Fibroblast of lung (primary cell): Measurements from ENCODE around the gene ZNF506. TPM values are rescaled to one million over a fixed set of nuclear protein-coding genes. Genes with fewer than 3 reads are reported as not detected.

Experiments
- DNase-seq, 2 donors: peaks; one replicate each; pipeline versions ENCODE4 v3.0.0 to v3.0.0-alpha.2; 2010; ENCODE audit warnings: low read depth in 2 of 2
- H2AFZ ChIP-seq: 2 replicates; pipeline ENCODE4 v1.5.1; 2012; ENCODE audit warnings: low read length, control low read depth, inconsistent platforms
- H3K27ac ChIP-seq: 2 replicates; pipeline ENCODE4 v1.5.1; 2011; ENCODE audit warnings: low read length, control low read depth; ENCODE audit not compliant: insufficient read depth
- H3K27me3 ChIP-seq: 2 replicates; pipeline ENCODE4 v1.5.1; 2011; ENCODE audit warnings: mild to moderate bottlenecking, low read length; ENCODE audit not compliant: control insufficient read depth, insufficient read depth
- H3K36me3 ChIP-seq: 2 replicates; pipeline ENCODE4 v1.5.1; 2011; ENCODE audit warnings: low read length; ENCODE audit not compliant: control insufficient read depth, insufficient read depth
- H3K4me1 ChIP-seq: 2 replicates; pipeline ENCODE4 v1.5.1; 2011; ENCODE audit warnings: low read length; ENCODE audit not compliant: control insufficient read depth, insufficient read depth; ENCODE audit errors: extremely low read depth
- H3K4me2 ChIP-seq: 2 replicates; pipeline ENCODE4 v1.5.1; 2011; ENCODE audit warnings: low read length, control low read depth; ENCODE audit not compliant: insufficient read depth; ENCODE audit errors: extremely low read depth
- H3K4me3 ChIP-seq, 4 experiments: fragments of 200-600 bp in 1 of 4; sonication (generic) in 1 of 4; replicated peaks in 1 of 4; 2 replicates each; pipeline ENCODE4 v1.5.1; 2011 to 2016; ENCODE audit warnings: low read length in 4 of 4, low read depth in 3 of 4, mild to moderate bottlenecking in 3 of 4, control low read depth in 2 of 4, inconsistent platforms in 1 of 4, mixed read lengths in 1 of 4; ENCODE audit not compliant: insufficient read depth in 1 of 4; ENCODE audit errors: control extremely low read depth in 1 of 4
- H3K79me2 ChIP-seq: 2 replicates; pipeline ENCODE4 v1.5.1; 2012; ENCODE audit warnings: mild to moderate bottlenecking, low read length, inconsistent platforms; ENCODE audit not compliant: control insufficient read depth, insufficient read depth
- H3K9ac ChIP-seq: 2 replicates; pipeline ENCODE4 v1.5.1; 2011; ENCODE audit warnings: mild to moderate bottlenecking, low read length, control low read depth; ENCODE audit not compliant: insufficient read depth
- H3K9me3 ChIP-seq: 2 replicates; pipeline ENCODE4 v1.5.1; 2012; ENCODE audit warnings: low read depth, low read length; ENCODE audit not compliant: control insufficient read depth, insufficient read depth
- H4K20me1 ChIP-seq: 2 replicates; pipeline ENCODE4 v1.5.1; 2011; ENCODE audit warnings: low read length; ENCODE audit not compliant: control insufficient read depth, insufficient read depth; ENCODE audit errors: extremely low read depth
- EZH2 ChIP-seq: IDR thresholded peaks from 2 replicates; pipeline ENCODE4 v1.5.1; 2012; ENCODE audit warnings: low read length, control low read depth, mild to moderate bottlenecking; ENCODE audit errors: missing control alignments
- polyA plus RNA-seq, 2 donors: library from polyadenylated mRNA; depleted of rRNA in 1 of 2; stranded (reverse) in 1 of 2; unstranded in 1 of 2; fragments of >200 nt; gene quantifications; 2 replicates each; pipeline ENCODE4 v1.2.1, GENCODE V29; 2011 to 2012; ENCODE audit warnings: missing spikeins in 1 of 2
- total RNA-seq: library from RNA; depleted of rRNA; stranded (reverse); fragments of >200 nt; gene quantifications from 2 replicates; pipeline ENCODE4 v1.2.1, GENCODE V29; 2014
- TF ChIP-seq, protein P1 (sequence below), 2 donors: IDR thresholded peaks in 1 of 2; conservative IDR thresholded peaks in 1 of 2; 1 replicate in 1 of 2; 2 replicates in 1 of 2; pipeline ENCODE4 v1.5.1; 2011 to 2012; ENCODE audit warnings: low read length in 2 of 2, control low read depth in 1 of 2, inconsistent platforms in 1 of 2, low read depth in 1 of 2, mild to moderate bottlenecking in 1 of 2

Gene ZNF506
- total and polyA plus RNA-seq, 2 donors (not counting 1 experiment from before 2014, with no cell fraction given), result 9.6 to 16.5 TPM

DNA sequence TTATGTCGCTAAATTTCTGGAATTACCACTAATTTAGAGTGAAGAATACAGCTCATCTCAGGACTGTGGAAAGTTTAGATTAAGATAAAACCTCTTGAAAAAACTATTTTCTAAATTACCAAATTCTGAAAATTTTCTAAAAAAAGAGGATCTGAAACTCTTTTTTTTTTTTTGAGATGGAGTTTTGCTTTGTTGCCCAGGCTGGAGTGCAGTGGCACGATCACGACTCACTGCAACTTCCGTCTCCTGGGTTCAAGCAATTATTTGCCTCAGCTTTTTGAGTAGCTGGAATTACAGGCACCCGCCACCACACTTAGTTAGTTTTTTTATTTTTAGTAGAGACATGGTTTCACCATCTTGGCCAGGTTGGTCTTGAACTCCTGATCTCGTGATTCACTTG lies 27.5 kb upstream of the ZNF506 start:
- Histone ChIP-seq H3K9me3 (no peaks in the 10 kb centered on the region), H3K9ac (no peak overlapping the region), H3K4me1 (no peaks in the 10 kb centered on the region), H3K4me2 (no peak overlapping the region), H2AFZ (no peak overlapping the region), H3K36me3 (no peaks in the 10 kb centered on the region), H3K79me2 (no peaks in the 10 kb centered on the region), H3K27me3 (no peaks in the 10 kb centered on the region), H3K27ac (no peak overlapping the region), H3K4me3 (no peak overlapping the region), H4K20me1 (no peaks in the 10 kb centered on the region)
- DNase-seq, result no peak
- no peak for TF ChIP-seq EZH2
- TF ChIP-seq, protein P1, sequence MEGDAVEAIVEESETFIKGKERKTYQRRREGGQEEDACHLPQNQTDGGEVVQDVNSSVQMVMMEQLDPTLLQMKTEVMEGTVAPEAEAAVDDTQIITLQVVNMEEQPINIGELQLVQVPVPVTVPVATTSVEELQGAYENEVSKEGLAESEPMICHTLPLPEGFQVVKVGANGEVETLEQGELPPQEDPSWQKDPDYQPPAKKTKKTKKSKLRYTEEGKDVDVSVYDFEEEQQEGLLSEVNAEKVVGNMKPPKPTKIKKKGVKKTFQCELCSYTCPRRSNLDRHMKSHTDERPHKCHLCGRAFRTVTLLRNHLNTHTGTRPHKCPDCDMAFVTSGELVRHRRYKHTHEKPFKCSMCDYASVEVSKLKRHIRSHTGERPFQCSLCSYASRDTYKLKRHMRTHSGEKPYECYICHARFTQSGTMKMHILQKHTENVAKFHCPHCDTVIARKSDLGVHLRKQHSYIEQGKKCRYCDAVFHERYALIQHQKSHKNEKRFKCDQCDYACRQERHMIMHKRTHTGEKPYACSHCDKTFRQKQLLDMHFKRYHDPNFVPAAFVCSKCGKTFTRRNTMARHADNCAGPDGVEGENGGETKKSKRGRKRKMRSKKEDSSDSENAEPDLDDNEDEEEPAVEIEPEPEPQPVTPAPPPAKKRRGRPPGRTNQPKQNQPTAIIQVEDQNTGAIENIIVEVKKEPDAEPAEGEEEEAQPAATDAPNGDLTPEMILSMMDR (conservative IDR thresholded peaks at IDR 0.05 in 1 of 2, IDR thresholded peaks at IDR 0.05 in 1 of 2; ENCODE audit: low read depth in 1 of 2, low read length in 2 of 2), result no peak

DNA sequence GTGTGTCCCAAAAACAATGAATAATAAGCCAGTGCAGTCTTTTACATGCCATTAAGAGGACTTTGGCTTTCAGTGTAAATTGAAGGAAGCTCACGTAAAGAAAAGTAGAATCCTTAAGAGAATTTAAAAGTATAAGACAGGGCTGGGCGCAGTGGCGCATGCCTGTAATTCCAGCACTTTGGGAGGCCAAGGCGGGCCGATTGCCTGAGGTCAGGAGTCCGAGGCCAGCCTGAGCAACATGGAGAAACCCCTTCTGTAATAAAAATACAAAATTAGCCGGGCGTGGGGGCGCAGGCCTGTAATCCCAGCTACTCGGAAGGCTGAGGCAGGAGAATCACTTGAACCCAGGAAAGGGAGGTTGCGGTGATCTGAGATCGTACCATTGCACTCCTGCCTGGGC lies 26.2 kb upstream of the ZNF506 start:
- no peak for TF ChIP-seq EZH2
- TF ChIP-seq, protein P1 (conservative IDR thresholded peaks at IDR 0.05 in 1 of 2, IDR thresholded peaks at IDR 0.05 in 1 of 2; ENCODE audit: low read depth in 1 of 2, low read length in 2 of 2), result no peak
- no peaks in the 10 kb centered on the region for H3K4me1 ChIP-seq
- no peak overlapping the region for H3K4me2 ChIP-seq
- H3K27ac ChIP-seq, result no peak overlapping the region
- no peak for DNase-seq
- H3K4me3 ChIP-seq, result no peak overlapping the region
- H3K27me3 ChIP-seq, result no peaks in the 10 kb centered on the region
- no peak overlapping the region for H3K9ac ChIP-seq
- H3K9me3 ChIP-seq, result no peaks in the 10 kb centered on the region
- no peaks in the 10 kb centered on the region for H3K36me3 ChIP-seq
- no peaks in the 10 kb centered on the region for H3K79me2 ChIP-seq
- no peak overlapping the region for H2AFZ ChIP-seq
- H4K20me1 ChIP-seq, result no peaks in the 10 kb centered on the region

DNA sequence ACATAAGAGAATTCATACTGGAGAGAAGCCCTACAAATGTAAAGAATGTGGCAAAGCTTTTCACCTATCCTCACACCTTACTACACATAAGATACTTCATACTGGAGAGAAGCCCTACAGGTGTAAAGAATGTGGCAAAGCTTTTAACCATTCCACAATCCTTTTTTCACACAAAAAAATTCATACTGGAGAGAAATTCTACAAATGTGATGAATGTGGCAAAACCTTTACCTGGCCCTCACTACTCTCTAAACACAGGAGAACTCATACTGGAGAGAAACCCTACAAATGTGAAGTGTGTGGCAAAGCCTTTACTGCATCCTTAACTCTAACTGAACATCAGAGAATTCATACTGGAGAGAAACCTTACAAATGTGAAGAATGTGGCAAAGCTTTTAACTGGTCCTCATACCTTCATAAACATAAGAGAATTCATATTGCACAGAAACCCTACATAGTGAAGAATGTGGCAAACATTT lies 14.0 kb upstream of the ZNF506 start:
- DNase-seq, result no peak
- no peaks in the 10 kb centered on the region for H3K79me2 ChIP-seq
- H3K27ac ChIP-seq, result no peak overlapping the region
- no peak overlapping the region for H3K4me2 ChIP-seq
- no peaks in the 10 kb centered on the region for H3K27me3 ChIP-seq
- TF ChIP-seq EZH2, result no peak
- TF ChIP-seq, protein P1 (conservative IDR thresholded peaks at IDR 0.05 in 1 of 2, IDR thresholded peaks at IDR 0.05 in 1 of 2; ENCODE audit: low read depth in 1 of 2, low read length in 2 of 2), result no peak
- no peaks in the 10 kb centered on the region for H3K4me1 ChIP-seq
- H3K36me3 ChIP-seq, result no peaks in the 10 kb centered on the region
- no peaks in the 10 kb centered on the region for H3K9me3 ChIP-seq
- H4K20me1 ChIP-seq, result no peaks in the 10 kb centered on the region
- H3K9ac ChIP-seq, result no peak overlapping the region
- no peak overlapping the region for H3K4me3 ChIP-seq
- no peak overlapping the region for H2AFZ ChIP-seq
